HCT116 (cell line): ENCODE measurements around the gene SH2D3C. TPM values are rescaled to one million over a fixed set of nuclear protein-coding genes. Genes with fewer than 3 reads are reported as not detected.

Experiments
- ATAC-seq: fragments of 200-7000 bp; cut with Tn5 transposase; 2 replicates; pipeline ENCODE4 v1.9.1; 2020; ENCODE audit warnings: mild to moderate bottlenecking, moderate library complexity
- BruUV-seq: library from RNA; stranded (reverse); fragments of 400-500 nt; replicated peaks from 2 replicates; lab custom pipeline; 2021; lab: Mats Ljungman, UMichigan
- CTCF ChIA-PET: fragments of 300-600 bp; sonication (Branson Sonifier 250); formaldehyde crosslinking; loops from one replicate; lab custom pipeline; 2021; ENCODE audit warnings: antibody characterized with exemption; lab: Charles Lee
- POLR2A ChIA-PET: fragments of 300-600, 350-600 bp; sonication (Branson Sonifier 250); formaldehyde crosslinking; loops from one replicate; lab custom pipeline; 2021; ENCODE audit warnings: antibody characterized with exemption; lab: Charles Lee
- RAD21 ChIA-PET, 2 experiments: fragments of 300-600 bp; sonication (Branson Sonifier 250); formaldehyde crosslinking; loops; one replicate each; lab custom pipeline; 2023; ENCODE audit warnings: low total read pairs in 2 of 2; ENCODE audit not compliant: uncharacterized antibody in 2 of 2, unreplicated experiment in 2 of 2, low non-redundant PET in 1 of 2; lab: Charles Lee
- DNase-seq: peaks from one replicate; pipeline ENCODE4 v3.0.0-alpha.2; 2010; ENCODE audit warnings: low read depth, low spot score
- H2AFZ ChIP-seq: fragments of 200-600 bp; shearing (Covaris generic), sonication (generic); 2 replicates; pipeline ENCODE4 v1.6.1; 2017; ENCODE audit warnings: low read depth, mixed run types, mixed read lengths, antibody characterized with exemption, low read length; ENCODE audit not compliant: poor library complexity, severe bottlenecking
- H3K27ac ChIP-seq: 2 replicates; pipeline ENCODE4 v1.5.1; 2012; ENCODE audit warnings: low read depth, low read length
- H3K27me3 ChIP-seq: fragments of 200-600 bp; sonication (generic); 2 replicates; pipeline ENCODE4 v1.6.1; 2016; ENCODE audit warnings: mixed run types, low read length, mixed read lengths; ENCODE audit not compliant: insufficient read depth
- H3K36me3 ChIP-seq, 2 experiments: fragments of 200-500 bp in 1 of 2; fragments of 200-600 bp in 1 of 2; sonication (Bioruptor generic) in 1 of 2; sonication (generic) in 1 of 2; 2 replicates each; pipeline versions ENCODE4 v1.5.1 to v1.6.1; 2014 to 2016; ENCODE audit warnings: low read length in 2 of 2, inconsistent platforms in 1 of 2, mixed read lengths in 1 of 2, mixed run types in 1 of 2; ENCODE audit not compliant: insufficient read depth in 2 of 2, control insufficient read depth in 1 of 2
- H3K4me1 ChIP-seq, 2 experiments: fragments of 200-600 bp in 1 of 2; sonication (generic) in 1 of 2; 2 replicates each; pipeline versions ENCODE4 v1.5.1 to v1.6.1; 2012 to 2017; ENCODE audit warnings: low read length in 2 of 2, inconsistent platforms in 1 of 2, mild to moderate bottlenecking in 1 of 2, mixed read lengths in 1 of 2, mixed run types in 1 of 2, moderate library complexity in 1 of 2; ENCODE audit not compliant: insufficient read depth in 2 of 2, control insufficient read depth in 1 of 2
- H3K4me2 ChIP-seq: fragments of 200-600 bp; sonication (generic); 2 replicates; pipeline ENCODE4 v1.6.1; 2017; ENCODE audit warnings: mixed run types, low read length, mixed read lengths
- H3K4me3 ChIP-seq, 2 experiments: fragments of 200-600 bp in 1 of 2; sonication (generic) in 1 of 2; replicated peaks in 1 of 2; 2 replicates each; pipeline ENCODE4 v1.5.1; 2011 to 2016; ENCODE audit warnings: low read length in 2 of 2, control low read depth in 1 of 2, low read depth in 1 of 2, mild to moderate bottlenecking in 1 of 2, mixed read lengths in 1 of 2, mixed run types in 1 of 2
- H3K79me2 ChIP-seq: fragments of 200-600 bp; sonication (generic); 2 replicates; pipeline ENCODE4 v1.6.1; 2017; ENCODE audit warnings: mild to moderate bottlenecking, mixed run types, low read length, moderate library complexity, mixed read lengths; ENCODE audit not compliant: insufficient read depth
- H3K9ac ChIP-seq: fragments of 200-600 bp; sonication (generic); 2 replicates; pipeline ENCODE4 v1.6.1; 2016; ENCODE audit warnings: low read length, mixed read lengths
- H3K9me2 ChIP-seq: fragments of 200-600 bp; sonication (generic), shearing (Covaris generic); 2 replicates; pipeline ENCODE4 v1.6.1; 2017; ENCODE audit warnings: mixed run types, mild to moderate bottlenecking, moderate library complexity; ENCODE audit not compliant: insufficient read depth
- H3K9me3 ChIP-seq, 2 experiments: fragments of 200-500 bp in 1 of 2; fragments of 200-600 bp in 1 of 2; sonication (Bioruptor generic) in 1 of 2; sonication (generic) in 1 of 2; 2 replicates each; pipeline ENCODE4 v1.6.1; 2014 to 2017; ENCODE audit warnings: low read length in 2 of 2, mixed read lengths in 2 of 2, inconsistent platforms in 1 of 2, low read depth in 1 of 2, mild to moderate bottlenecking in 1 of 2, mixed run types in 1 of 2, moderate library complexity in 1 of 2; ENCODE audit not compliant: control insufficient read depth in 1 of 2, insufficient read depth in 1 of 2
- H4K20me1 ChIP-seq: fragments of 200-600 bp; sonication (generic), shearing (Covaris generic); 2 replicates; pipeline ENCODE4 v1.6.1; 2017; ENCODE audit warnings: mixed run types, mild to moderate bottlenecking, moderate library complexity; ENCODE audit not compliant: insufficient read depth
- CTCF ChIP-seq, 3 experiments: fragments of 200-600 bp in 1 of 3; sonication (generic) in 1 of 3; IDR thresholded peaks in 2 of 3; conservative IDR thresholded peaks in 1 of 3; 2 replicates each; pipeline ENCODE4 v1.5.1; 2012 to 2017; ENCODE audit warnings: low read depth in 2 of 3, low read length in 2 of 3, antibody characterized with exemption in 1 of 3, borderline replicate concordance in 1 of 3, control low read depth in 1 of 3, mild to moderate bottlenecking in 1 of 3, mixed read lengths in 1 of 3, mixed run types in 1 of 3, moderate library complexity in 1 of 3; ENCODE audit not compliant: insufficient read depth in 1 of 3
- EZH2phosphoT487 ChIP-seq: fragments of 200-600 bp; IDR thresholded peaks from 2 replicates; pipeline ENCODE4 v1.6.1; 2018; ENCODE audit warnings: antibody characterized with exemption, borderline replicate concordance
- JUND ChIP-seq: IDR thresholded peaks from 2 replicates; pipeline ENCODE4 v1.6.1; 2012
- ZNF274 ChIP-seq: fragments of 200-500 bp; sonication (Bioruptor generic); IDR thresholded peaks from 2 replicates; pipeline ENCODE4 v1.6.1; 2014; ENCODE audit warnings: mild to moderate bottlenecking, low read depth, low read length, inconsistent platforms
- intact Hi-C: fragments of 100-400 bp; cut with micrococcal nuclease; formaldehyde crosslinking; loops from 2 replicates; pipeline ENCODE4 v1.10.0; 2022
- total RNA-seq: library from RNA; stranded (reverse); gene quantifications from one replicate; pipeline ENCODE4 v1.2.1, GENCODE V29; 2021; ENCODE audit not compliant: unreplicated experiment

SH2D3C gene
- total RNA-seq, 1 experiment from 2014 or later = 1.3 TPM

DNA sequence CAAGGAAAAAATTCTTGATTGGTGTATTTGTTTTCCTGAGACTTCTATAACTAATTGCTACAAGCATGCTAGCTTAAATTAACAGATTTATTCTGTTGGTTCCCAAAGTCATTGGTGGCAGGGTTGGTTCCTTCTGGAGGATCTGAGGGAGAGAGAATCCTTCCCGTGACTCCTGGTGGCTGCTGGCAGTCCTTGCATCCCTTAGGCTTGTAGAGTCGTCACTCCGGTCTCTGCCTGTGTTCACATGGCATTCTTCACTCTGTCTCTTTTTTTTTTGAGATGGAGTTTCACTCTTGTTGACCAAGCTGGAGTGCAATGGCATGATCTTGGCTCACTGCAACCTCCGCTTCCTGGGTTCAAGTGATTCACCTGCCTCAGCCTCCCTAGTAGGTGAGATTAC is 12.6 kb upstream of the SH2D3C start:
- peaks cover 48% of the 10 kb centered on the region for H3K79me2 ChIP-seq
- no peak overlapping the region for H3K27ac ChIP-seq
- H3K9me3 ChIP-seq = no peaks in the 10 kb centered on the region
- TF ChIP-seq CTCF (IDR thresholded peaks at IDR 0.05 in 2 of 3, conservative IDR thresholded peaks at IDR 0.05 in 1 of 3; ENCODE audit: borderline replicate concordance in 1 of 3, insufficient read depth in 1 of 3, low read depth in 2 of 3, low read length in 2 of 3) (peak in 1 of 3 experiments; percentile 21; a peak in 1 of 6 replicates), EZH2phosphoT487 (no peak)
- H3K27me3 ChIP-seq = no peaks in the 10 kb centered on the region
- peaks cover 31% of the 10 kb centered on the region; the same call in 1 of the 2 replicates for H4K20me1 ChIP-seq
- peaks cover 35 to 55% of the 10 kb centered on the region in 2 experiments for H3K36me3 ChIP-seq
- no TSS peak for BruUV-seq
- ChIA-PET POLR2A (no interaction called here), RAD21 (no interaction called here), CTCF (interaction anchor here (0.6 kb wide), 1 partner anchor 10 kb away, joined by 3 read pairs; no protein-coding TSS in a partner anchor)
- ATAC-seq = no peak
- H3K4me1 ChIP-seq = peaks cover 22 to 27% of the 10 kb centered on the region in 2 experiments
- no peak overlapping the region for H3K9ac ChIP-seq
- no peak overlapping the region for H3K4me3 ChIP-seq
- no peak for DNase-seq
- no peak overlapping the region for H3K4me2 ChIP-seq
- H2AFZ ChIP-seq = no peak overlapping the region
- intact Hi-C loops = no loop called here
- no peaks in the 10 kb centered on the region for H3K9me2 ChIP-seq

- RAD21 ChIA-PET = no interaction called here
- Histone ChIP-seq H3K4me2 (no peak overlapping the region), H3K4me3 (no peak overlapping the region), H3K9ac (no peak overlapping the region), H3K9me2 (no peaks in the 10 kb centered on the region), H2AFZ (no peak overlapping the region), H3K9me3 (no peaks in the 10 kb centered on the region), H3K4me1 (peaks cover 15 to 20% of the 10 kb centered on the region in 2 experiments; a peak in 3 of 4 replicates), H3K79me2 (peaks cover 50% of the 10 kb centered on the region), H3K27ac (no peak overlapping the region), H4K20me1 (peaks cover 31% of the 10 kb centered on the region; the same call in 1 of the 2 replicates), H3K36me3 (peaks cover 35 to 55% of the 10 kb centered on the region in 2 experiments), H3K27me3 (no peaks in the 10 kb centered on the region)
- DNase-seq (no peak), ATAC-seq (no peak)
- CTCF ChIA-PET = interaction anchor here (0.6 kb wide), 1 partner anchor 11 kb away, joined by 3 read pairs; no protein-coding TSS in a partner anchor
- POLR2A ChIA-PET = no interaction called here
- intact Hi-C loops = no loop called here
- BruUV-seq = no TSS peak
- TF ChIP-seq JUND (no peak), ZNF274 (no peak)
Observed at GRCh38 chr9:127790094-127790855, 11.8 kb upstream of the SH2D3C start.
